Stomach (tissue), 9 donors: ENCODE measurements around the gene ASS1. TPM values are rescaled to one million over a fixed set of nuclear protein-coding genes. Genes with fewer than 3 reads are reported as not detected.

ENCODE experiments used
- DNase-seq, 2 donors: peaks; one replicate each; pipeline versions ENCODE4 v3.0.0 to v3.0.0-alpha.2; 2013 to 2019
- H3K27ac ChIP-seq, 5 donors: fragments of 200-600 bp in 4 of 5; sonication (generic) in 4 of 5; one replicate each; pipeline ENCODE4 v1.5.1; 2013 to 2019; ENCODE audit warnings: mild to moderate bottlenecking in 1 of 5, moderate library complexity in 1 of 5
- H3K27me3 ChIP-seq, 3 donors: fragments of 200-600 bp; sonication (generic); one replicate each; pipeline ENCODE4 v1.5.1; 2017 to 2019; ENCODE audit warnings: mixed run types in 1 of 3
- H3K36me3 ChIP-seq, 4 donors: fragments of 200-600 bp; sonication (generic); 1 replicate in 3 of 4; 2 replicates in 1 of 4; pipeline ENCODE4 v1.5.1; 2016 to 2019
- H3K4me1 ChIP-seq, 4 donors: fragments of 200-600 bp; sonication (generic); one replicate each; pipeline ENCODE4 v1.5.1; 2016 to 2019
- H3K4me3 ChIP-seq, 4 donors: fragments of 200-600 bp; sonication (generic) in 3 of 4; one replicate each; pipeline ENCODE4 v1.5.1; 2016 to 2019; ENCODE audit warnings: mild to moderate bottlenecking in 1 of 4
- H3K9me3 ChIP-seq, 4 donors: fragments of 200-600 bp; sonication (generic); one replicate each; pipeline ENCODE4 v1.5.1; 2016 to 2019
- EP300 ChIP-seq: sonication (generic); formaldehyde crosslinking; IDR thresholded peaks from one replicate; pipeline ENCODE4 v1.6.1; 2017; ENCODE audit warnings: antibody characterized with exemption
- POLR2A ChIP-seq, 4 donors: fragments of 450-650 bp; IDR thresholded peaks; one replicate each; pipeline ENCODE4 v1.6.1; 2016; ENCODE audit warnings: antibody characterized with exemption in 4 of 4, control low read depth in 2 of 4, mild to moderate bottlenecking in 1 of 4, moderate library complexity in 1 of 4
- POLR2AphosphoS5 ChIP-seq, 3 donors: sonication (generic); formaldehyde crosslinking; IDR thresholded peaks; one replicate each; pipeline ENCODE4 v1.6.1; 2016; ENCODE audit warnings: antibody characterized with exemption in 3 of 3
- WGBS, 5 donors: extraction: QIAGEN DNeasy Blood & Tissue Kit in 3 of 5; methylation state at CpG; one replicate each; pipeline versions ENCODE4 v1.1.5 to v1.1.7; 2013 to 2018; 5-methylcytosine and 5-hydroxymethylcytosine counted together
- intact Hi-C: fragments of 100-400 bp; cut with DNase I; formaldehyde crosslinking; loops from one replicate; pipeline ENCODE4 v1.15.1; 2023; ENCODE audit warnings: low total_unique reads
- polyA plus RNA-seq, 3 donors: library from polyadenylated mRNA; stranded (reverse); fragments of 200-250 nt; gene quantifications; one replicate each; pipeline ENCODE4 v1.2.3, GENCODE V29; 2013
- total RNA-seq, 5 donors: library from RNA; depleted of rRNA; stranded (reverse); fragments of >200 nt; gene quantifications; one replicate each; pipeline versions ENCODE4 v1.1.0 to v1.2.3, GENCODE V29; 2014 to 2016
- TF ChIP-seq, protein P1 (sequence below), 7 experiments: fragments of 450-650 bp in 4 of 7; fragments of 200-600 bp in 3 of 7; sonication (generic) in 3 of 7; IDR thresholded peaks; one replicate each; pipeline ENCODE4 v1.5.1; 2016 to 2019; ENCODE audit warnings: antibody characterized with exemption in 7 of 7, control low read depth in 2 of 7, mild to moderate bottlenecking in 1 of 7
- donor health status: healthy with polysubstance abuse.
- donor health status: Bipolar disorder and iron deficiency.
- donor health status: healthy.

The ASS1 gene
- total and polyA plus RNA-seq, 8 donors, result 9.8 to 147 (median 60.1) TPM

DNA sequence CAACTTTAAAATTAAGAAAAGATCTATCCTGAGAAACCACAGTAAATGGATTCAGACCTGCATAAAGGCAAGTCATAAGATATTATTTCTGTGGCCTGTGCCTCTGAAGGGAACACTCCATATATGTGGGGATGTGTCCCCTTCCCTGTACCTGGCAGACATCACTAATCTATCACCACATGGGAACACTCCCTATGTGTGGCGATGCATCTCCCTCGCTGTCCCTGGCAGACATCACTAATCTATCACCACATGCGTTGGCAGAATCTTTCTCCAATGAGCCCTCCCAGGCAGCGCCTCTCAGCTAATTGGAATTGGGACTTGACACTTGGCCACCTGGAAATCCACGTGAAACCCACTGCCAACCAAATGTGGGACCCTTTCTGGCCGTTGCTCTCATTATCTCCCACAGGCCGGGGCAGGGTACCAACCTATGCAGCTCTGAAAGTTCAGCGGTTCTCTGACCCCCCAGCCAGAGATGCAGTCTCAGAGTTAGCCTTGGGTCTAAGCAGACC lies 25.2 kb upstream of the ASS1 start:
- H3K27me3 ChIP-seq, result no peaks in the 10 kb centered on the region
- H3K36me3 ChIP-seq, result no peaks in the 10 kb centered on the region
- WGBS, 5 donors, result 76 to 96% (median 87%) methylated on average over 8 of the region's 8 CpGs
- intact Hi-C loops, result no loop called here
- H3K4me3 ChIP-seq, result no peak overlapping the region
- no peak for DNase-seq
- H3K4me1 ChIP-seq, result peaks cover 0 to 10% (median 0%) of the 10 kb centered on the region in 4 donors
- TF ChIP-seq POLR2AphosphoS5 (IDR thresholded peaks at IDR 0.05) (no peak), EP300 (no peak), POLR2A (IDR thresholded peaks at IDR 0.05) (no peak)
- TF ChIP-seq, protein P1, sequence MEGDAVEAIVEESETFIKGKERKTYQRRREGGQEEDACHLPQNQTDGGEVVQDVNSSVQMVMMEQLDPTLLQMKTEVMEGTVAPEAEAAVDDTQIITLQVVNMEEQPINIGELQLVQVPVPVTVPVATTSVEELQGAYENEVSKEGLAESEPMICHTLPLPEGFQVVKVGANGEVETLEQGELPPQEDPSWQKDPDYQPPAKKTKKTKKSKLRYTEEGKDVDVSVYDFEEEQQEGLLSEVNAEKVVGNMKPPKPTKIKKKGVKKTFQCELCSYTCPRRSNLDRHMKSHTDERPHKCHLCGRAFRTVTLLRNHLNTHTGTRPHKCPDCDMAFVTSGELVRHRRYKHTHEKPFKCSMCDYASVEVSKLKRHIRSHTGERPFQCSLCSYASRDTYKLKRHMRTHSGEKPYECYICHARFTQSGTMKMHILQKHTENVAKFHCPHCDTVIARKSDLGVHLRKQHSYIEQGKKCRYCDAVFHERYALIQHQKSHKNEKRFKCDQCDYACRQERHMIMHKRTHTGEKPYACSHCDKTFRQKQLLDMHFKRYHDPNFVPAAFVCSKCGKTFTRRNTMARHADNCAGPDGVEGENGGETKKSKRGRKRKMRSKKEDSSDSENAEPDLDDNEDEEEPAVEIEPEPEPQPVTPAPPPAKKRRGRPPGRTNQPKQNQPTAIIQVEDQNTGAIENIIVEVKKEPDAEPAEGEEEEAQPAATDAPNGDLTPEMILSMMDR (IDR thresholded peaks at IDR 0.05), result no peak
- no peaks in the 10 kb centered on the region for H3K9me3 ChIP-seq
- no peak overlapping the region for H3K27ac ChIP-seq

DNA sequence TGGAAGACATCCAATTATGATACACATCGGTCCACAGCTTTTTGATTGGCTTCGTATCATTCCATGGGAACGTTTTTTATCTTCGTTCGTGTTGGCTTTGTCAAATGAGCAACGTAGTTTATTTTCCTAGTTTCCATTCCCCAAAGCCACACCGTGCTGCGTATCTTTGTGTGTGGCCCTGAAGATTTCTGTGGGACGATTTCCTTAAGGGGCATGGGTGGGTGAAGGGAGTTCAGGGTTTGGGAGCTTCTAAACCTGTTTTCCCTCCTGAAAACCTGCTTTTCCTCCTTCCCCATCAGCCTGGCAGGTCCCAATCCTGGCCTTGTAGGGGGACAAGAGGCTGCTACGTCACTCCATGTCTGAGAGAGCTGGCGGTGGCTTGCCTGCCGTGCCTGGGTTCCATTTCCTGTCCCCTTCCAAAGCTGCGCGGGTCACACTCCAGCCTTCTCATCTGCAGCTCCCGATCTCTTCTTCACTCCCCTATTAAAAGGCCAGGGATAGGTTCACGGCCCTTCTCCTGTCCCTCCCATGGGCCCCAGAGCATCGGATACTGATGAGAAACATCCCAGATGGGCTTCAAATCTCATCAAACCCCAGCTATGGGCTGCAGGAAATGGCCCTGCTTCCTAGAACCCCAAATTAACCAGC lies 23.5 kb upstream of the ASS1 start:
- DNase-seq, result no peak
- TF ChIP-seq EP300 (no peak), POLR2A (IDR thresholded peaks at IDR 0.05) (no peak), POLR2AphosphoS5 (IDR thresholded peaks at IDR 0.05) (no peak)
- TF ChIP-seq, protein P1 (IDR thresholded peaks at IDR 0.05), result no peak
- Histone ChIP-seq H3K4me1 (peaks cover 0 to 10% (median 0%) of the 10 kb centered on the region in 4 donors), H3K27me3 (peaks cover 0 to 4% (median 0%) of the 10 kb centered on the region in 3 donors), H3K9me3 (no peaks in the 10 kb centered on the region), H3K27ac (no peak overlapping the region), H3K36me3 (no peaks in the 10 kb centered on the region), H3K4me3 (no peak overlapping the region)
- intact Hi-C loops, result no loop called here
- 53 to 68% (median 58%) methylated on average over 17 of the region's 17 CpGs for WGBS, 5 donors

DNA sequence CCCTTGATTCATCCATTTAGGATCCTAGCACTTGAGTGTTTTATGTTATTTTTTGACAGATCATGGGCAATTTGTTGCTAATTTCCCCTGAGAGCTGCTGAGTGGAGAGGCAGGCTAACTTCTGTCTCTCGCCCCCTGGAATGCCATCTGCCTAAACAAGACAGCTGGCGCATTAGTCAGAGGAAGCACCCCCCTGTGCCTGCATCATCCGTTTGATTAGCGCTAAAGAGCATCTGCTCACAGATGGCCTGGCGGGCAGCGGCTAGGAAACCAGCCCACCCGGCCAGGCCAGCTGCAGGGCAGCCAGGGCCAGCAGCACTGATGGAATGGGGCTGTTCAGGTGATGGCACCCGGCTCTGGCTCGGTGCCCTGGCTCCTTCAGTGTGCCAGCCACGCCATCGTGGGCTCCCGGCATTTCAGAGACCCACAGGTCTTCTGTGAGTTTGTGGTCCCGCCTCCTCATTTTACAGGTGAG lies 22.9 kb upstream of the ASS1 start:
- TF ChIP-seq POLR2A (IDR thresholded peaks at IDR 0.05) (no peak), POLR2AphosphoS5 (IDR thresholded peaks at IDR 0.05) (no peak), EP300 (no peak)
- TF ChIP-seq, protein P1 (IDR thresholded peaks at IDR 0.05), result no peak
- intact Hi-C loops, result no loop called here
- DNase-seq, result peak in 1 of 2 donors; percentile 78

DNA sequence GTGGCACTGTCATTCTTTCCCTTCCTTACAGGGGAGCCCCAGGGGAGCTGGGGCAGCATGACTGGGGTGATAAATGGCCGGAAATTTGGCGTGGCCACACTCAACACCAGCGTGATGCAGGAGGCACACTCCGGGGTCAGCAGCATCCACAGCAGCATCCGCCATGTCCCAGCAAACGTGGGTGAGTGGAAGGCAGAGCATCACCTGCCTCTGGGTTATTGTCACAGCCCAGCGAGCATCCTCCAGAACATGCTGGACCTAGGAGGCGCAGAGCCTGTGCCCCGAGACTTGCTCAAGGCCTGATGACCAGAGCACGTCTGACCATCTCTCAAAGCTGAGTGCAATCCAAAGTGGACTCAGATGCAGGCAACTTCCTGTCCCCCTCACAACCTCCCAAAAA lies 22.2 kb upstream of the ASS1 start:
- H3K4me3 ChIP-seq, result no peak overlapping the region
- TF ChIP-seq EP300, result no peak
- no peak for TF ChIP-seq POLR2A (IDR thresholded peaks at IDR 0.05)
- no peak for TF ChIP-seq POLR2AphosphoS5 (IDR thresholded peaks at IDR 0.05)
- TF ChIP-seq, protein P1 (IDR thresholded peaks at IDR 0.05), result no peak
- H3K36me3 ChIP-seq, result no peaks in the 10 kb centered on the region
- peaks cover 0 to 10% (median 0%) of the 10 kb centered on the region in 4 donors for H3K4me1 ChIP-seq
- H3K27me3 ChIP-seq, result peaks cover 0 to 7% (median 0%) of the 10 kb centered on the region in 3 donors
- WGBS, 5 donors, result 71 to 81% (median 80%) methylated on average over 10 of the region's 10 CpGs
- DNase-seq, result no peak
- intact Hi-C loops, result no loop called here
- H3K27ac ChIP-seq, result no peak overlapping the region
- H3K9me3 ChIP-seq, result no peaks in the 10 kb centered on the region

More for the DNA sequence above, 22.9 kb upstream of the ASS1 start:
- H3K27ac ChIP-seq, result no peak overlapping the region
- peaks cover 0 to 4% (median 0%) of the 10 kb centered on the region in 3 donors for H3K27me3 ChIP-seq
- H3K4me3 ChIP-seq, result no peak overlapping the region
- H3K4me1 ChIP-seq, result peaks cover 0 to 10% (median 0%) of the 10 kb centered on the region in 4 donors
- H3K9me3 ChIP-seq, result no peaks in the 10 kb centered on the region
- H3K36me3 ChIP-seq, result no peaks in the 10 kb centered on the region
- WGBS, 5 donors, result 60 to 90% (median 66%) methylated on average over 5 to 13 of the region's 13 CpGs
